Fibroblast of villous mesenchyme (primary cell): ENCODE data around the gene PDE6G. TPM values are rescaled to one million over a fixed set of nuclear protein-coding genes. Genes with fewer than 3 reads are reported as not detected.

Source experiments
- DNase-seq: peaks from one replicate; pipeline ENCODE4 v3.0.0-alpha.2; 2010; ENCODE audit warnings: low read depth
- H3K4me3 ChIP-seq: 2 replicates; pipeline ENCODE4 v1.5.1; 2011; ENCODE audit warnings: low read depth, mild to moderate bottlenecking, low read length
- CTCF ChIP-seq: IDR thresholded peaks from 2 replicates; pipeline ENCODE4 v1.5.1; 2012; ENCODE audit warnings: low read depth, mild to moderate bottlenecking, low read length; ENCODE audit not compliant: insufficient read depth
- total RNA-seq: library from RNA; depleted of rRNA; stranded (reverse); fragments of >200 nt; gene quantifications from 2 replicates; pipeline ENCODE4 v1.2.3, GENCODE V29; 2012

The PDE6G gene
- total RNA-seq, 1 donor, result not detected

DNA sequence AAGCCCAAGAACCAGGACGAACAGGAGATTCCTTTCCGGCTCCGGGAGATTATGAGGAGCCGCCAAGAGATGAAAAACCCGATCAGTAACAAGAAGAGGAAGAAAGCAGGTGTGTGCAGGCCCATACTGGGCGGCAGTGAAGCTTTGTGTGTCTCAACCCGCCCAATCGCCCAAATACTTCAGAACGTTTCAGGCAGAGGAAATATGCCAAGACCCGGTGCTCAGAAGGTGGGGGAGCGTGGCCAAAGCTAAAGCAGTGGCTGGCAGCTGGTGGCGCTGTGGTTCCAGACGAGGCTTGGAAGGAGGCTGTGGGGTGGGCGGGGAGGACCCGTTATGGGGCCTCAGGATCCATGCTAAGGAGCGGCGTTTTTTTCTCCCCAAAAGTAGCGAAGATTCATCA lies 11.4 kb upstream of the PDE6G start:
- peak; percentile 18 for TF ChIP-seq CTCF
- peak; percentile 6 for DNase-seq
- H3K4me3 ChIP-seq, result peak overlapping the region; percentile 18

DNA sequence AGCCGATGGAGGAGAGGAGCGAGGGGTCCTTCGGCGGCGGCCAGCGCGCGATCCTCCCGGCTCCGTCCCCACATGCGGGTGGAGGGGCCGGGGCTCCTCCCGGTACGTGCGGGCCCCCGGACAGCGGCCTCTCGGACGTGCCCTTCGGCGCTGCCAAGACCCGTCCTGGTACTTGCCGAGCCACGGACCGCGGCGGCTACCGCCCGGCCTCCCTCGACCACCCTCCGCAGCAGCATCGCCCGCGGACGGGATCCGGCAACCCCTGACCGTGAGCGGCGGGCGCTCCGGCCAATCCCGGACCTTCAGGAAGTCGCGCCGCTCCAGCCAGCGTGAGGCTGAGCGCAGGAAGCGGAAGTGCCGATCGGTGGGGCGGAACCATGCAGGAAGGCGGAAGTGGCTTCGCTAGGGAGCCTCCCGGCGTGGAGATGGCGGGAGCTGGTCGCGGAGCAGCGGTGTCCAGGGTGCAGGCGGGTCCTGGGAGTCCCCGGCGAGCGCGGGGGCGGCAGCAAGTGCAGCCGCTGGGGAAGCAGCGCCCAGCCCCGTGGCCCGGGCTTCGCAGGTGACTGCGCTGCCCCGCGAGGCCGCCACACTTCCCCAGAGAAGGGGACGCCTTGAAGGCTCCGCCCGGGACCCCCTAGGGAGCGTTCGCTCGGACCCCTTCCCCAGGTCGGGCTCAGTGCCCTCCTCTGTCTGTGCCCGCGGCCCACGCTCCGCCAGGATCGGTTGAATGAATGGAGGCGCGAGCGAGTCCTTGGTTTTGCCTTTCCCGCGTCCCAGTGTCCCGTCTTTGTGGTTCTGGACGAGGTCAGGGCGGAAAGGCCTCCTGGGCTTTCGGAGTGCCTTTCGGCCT lies 10.2 kb upstream of the PDE6G start, which contains the start of the genes CCDC137 and OXLD1:
Gene CCDC137 (plus strand): TSS at position 396 of the 850 bp plus-strand sequence. CDS start 30 bp downstream, at position 426.
Gene OXLD1 (minus strand): TSS at position 264 of the 850 bp plus-strand sequence. CDS start 28 bp downstream, at position 236.
- DNase-seq, result peak; percentile 97
- TF ChIP-seq CTCF, result no peak
- H3K4me3 ChIP-seq, result peak within 1 kb of the TSS; percentile 95

DNA sequence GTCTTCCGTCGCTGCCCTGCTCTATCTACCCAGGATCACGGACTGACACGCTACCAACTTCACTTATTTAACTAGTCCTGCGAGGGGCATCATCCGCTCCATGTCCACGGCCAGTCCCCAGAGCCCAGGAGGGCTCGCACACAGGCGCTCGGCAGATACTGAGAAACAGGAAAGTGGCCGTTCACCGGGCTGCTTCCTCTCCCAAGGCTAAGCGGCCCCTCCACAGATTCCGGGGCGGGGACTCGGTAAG lies 9.7 kb upstream of the PDE6G start:
- no peak for TF ChIP-seq CTCF
- peak overlapping the region; percentile 95 for H3K4me3 ChIP-seq
- DNase-seq, result peak; percentile 45

GRCh38 chr17:81665205-81666091 lies 9.1 kb upstream of the PDE6G start:
- TF ChIP-seq CTCF, result no peak
- peak overlapping the region; percentile 95 for H3K4me3 ChIP-seq
- no peak for DNase-seq

GRCh38 chr17:81664051-81664470 lies 7.7 kb upstream of the PDE6G start:
- H3K4me3 ChIP-seq, result no peak overlapping the region
- DNase-seq, result no peak
- no peak for TF ChIP-seq CTCF

GRCh38 chr17:81662002-81662401 lies 5.7 kb upstream of the PDE6G start:
- no peak for DNase-seq
- TF ChIP-seq CTCF, result no peak
- H3K4me3 ChIP-seq, result no peak overlapping the region
